ENCODE results near the gene PSMA5.

Gene PSMA5

DNA sequence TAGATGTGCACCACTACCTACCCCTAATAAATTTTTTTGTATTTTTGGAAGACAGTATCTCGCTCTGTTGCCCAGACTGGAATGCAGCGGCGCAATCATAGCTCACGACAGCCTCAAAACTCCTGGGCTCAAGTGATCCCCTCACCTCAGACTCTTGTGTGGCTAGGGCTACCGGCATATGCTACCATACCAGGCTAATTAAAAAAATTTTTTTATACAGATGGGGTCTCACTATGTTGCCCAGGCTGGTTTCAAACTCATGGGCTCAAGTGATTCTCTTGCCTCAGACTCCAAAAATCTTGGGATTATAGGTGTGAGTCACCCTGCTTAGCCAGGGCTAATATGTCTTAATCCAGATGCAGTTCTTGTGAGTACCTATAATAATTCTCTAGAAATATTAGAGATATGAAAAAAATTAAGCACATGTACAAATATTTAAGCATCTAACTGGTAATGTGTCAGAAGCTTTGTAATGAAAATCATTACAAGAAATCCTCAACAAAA is 38.0 kb downstream of the PSMA5 start:
- H3K4me1 ChIP-seq (ENCODE audit: low read depth, poor library complexity, severe bottlenecking), result peaks cover 46% of the 10 kb centered on the region
- no peak overlapping the region for H2AFZ ChIP-seq (ENCODE audit: low read depth)
- H4K20me1 ChIP-seq (ENCODE audit: insufficient read depth), result no peaks in the 10 kb centered on the region; the same call in 1 of the 2 replicates
- TF ChIP-seq, protein P1, sequence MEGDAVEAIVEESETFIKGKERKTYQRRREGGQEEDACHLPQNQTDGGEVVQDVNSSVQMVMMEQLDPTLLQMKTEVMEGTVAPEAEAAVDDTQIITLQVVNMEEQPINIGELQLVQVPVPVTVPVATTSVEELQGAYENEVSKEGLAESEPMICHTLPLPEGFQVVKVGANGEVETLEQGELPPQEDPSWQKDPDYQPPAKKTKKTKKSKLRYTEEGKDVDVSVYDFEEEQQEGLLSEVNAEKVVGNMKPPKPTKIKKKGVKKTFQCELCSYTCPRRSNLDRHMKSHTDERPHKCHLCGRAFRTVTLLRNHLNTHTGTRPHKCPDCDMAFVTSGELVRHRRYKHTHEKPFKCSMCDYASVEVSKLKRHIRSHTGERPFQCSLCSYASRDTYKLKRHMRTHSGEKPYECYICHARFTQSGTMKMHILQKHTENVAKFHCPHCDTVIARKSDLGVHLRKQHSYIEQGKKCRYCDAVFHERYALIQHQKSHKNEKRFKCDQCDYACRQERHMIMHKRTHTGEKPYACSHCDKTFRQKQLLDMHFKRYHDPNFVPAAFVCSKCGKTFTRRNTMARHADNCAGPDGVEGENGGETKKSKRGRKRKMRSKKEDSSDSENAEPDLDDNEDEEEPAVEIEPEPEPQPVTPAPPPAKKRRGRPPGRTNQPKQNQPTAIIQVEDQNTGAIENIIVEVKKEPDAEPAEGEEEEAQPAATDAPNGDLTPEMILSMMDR (conservative IDR thresholded peaks at IDR 0.05; ENCODE audit: low read depth, low read length), result no peak
- no peak overlapping the region for H3K27ac ChIP-seq
- H3K4me2 ChIP-seq, result no peak overlapping the region
- peaks cover 6% of the 10 kb centered on the region; the same call in 1 of the 2 replicates for H3K79me2 ChIP-seq (ENCODE audit: insufficient read depth, low read depth)
- no peak overlapping the region for H3K4me3 ChIP-seq (IDR thresholded peaks at IDR 0.05; ENCODE audit: insufficient read depth, low read depth, low read length)
- no peaks in the 10 kb centered on the region for H3K27me3 ChIP-seq (ENCODE audit: insufficient read depth, low read depth)
- H3K9ac ChIP-seq, result no peak overlapping the region
- H3K36me3 ChIP-seq (ENCODE audit: insufficient read depth), result no peaks in the 10 kb centered on the region

DNA sequence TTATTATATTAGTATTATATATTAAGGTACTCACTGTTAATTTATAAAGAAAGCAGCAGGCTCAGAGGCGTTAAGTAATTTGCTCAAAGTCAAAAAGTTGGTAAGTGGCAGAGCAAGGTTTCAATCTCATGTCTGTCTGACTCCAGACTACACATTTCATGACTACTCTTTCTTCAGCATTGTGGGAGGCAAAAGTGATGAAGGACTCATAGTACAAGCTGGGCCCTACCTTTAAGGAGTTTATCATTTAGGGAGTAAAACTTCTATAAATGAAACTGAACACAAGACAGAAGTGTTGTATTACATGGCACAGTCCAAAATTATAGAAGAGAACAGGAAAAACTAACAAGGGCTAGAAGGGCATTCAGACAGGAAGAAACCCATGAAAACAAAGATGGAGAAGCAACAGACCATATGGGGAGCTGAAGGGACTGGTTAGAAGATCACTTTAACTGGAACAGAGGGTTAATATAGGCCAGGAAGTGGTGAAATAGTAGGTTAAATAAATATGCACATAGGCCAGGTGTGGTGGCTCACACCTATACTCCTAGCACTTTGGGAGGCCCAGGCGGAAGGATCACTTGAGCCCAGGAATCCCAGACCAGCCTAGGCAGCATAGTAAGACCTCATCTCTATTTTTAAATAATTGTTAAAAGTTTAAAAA is 40.1 kb downstream of the PSMA5 start:
- no peaks in the 10 kb centered on the region; the same call in 1 of the 2 replicates for H4K20me1 ChIP-seq (ENCODE audit: insufficient read depth)
- H3K4me3 ChIP-seq (IDR thresholded peaks at IDR 0.05; ENCODE audit: insufficient read depth, low read depth, low read length), result no peak overlapping the region
- peaks cover 34% of the 10 kb centered on the region for H3K4me1 ChIP-seq (ENCODE audit: low read depth, poor library complexity, severe bottlenecking)
- TF ChIP-seq, protein P1 (conservative IDR thresholded peaks at IDR 0.05; ENCODE audit: low read depth, low read length), result no peak
- no peak overlapping the region for H2AFZ ChIP-seq (ENCODE audit: low read depth)
- no peak overlapping the region for H3K9ac ChIP-seq
- H3K79me2 ChIP-seq (ENCODE audit: insufficient read depth, low read depth), result peaks cover 6% of the 10 kb centered on the region; the same call in 1 of the 2 replicates
- no peak overlapping the region for H3K27ac ChIP-seq
- no peak overlapping the region for H3K4me2 ChIP-seq
- no peaks in the 10 kb centered on the region for H3K27me3 ChIP-seq (ENCODE audit: insufficient read depth, low read depth)
- H3K36me3 ChIP-seq (ENCODE audit: insufficient read depth), result no peaks in the 10 kb centered on the region

GRCh38 chr1:109385417-109385816 is 40.8 kb downstream of the PSMA5 start:
- H3K36me3 ChIP-seq (ENCODE audit: insufficient read depth), result no peaks in the 10 kb centered on the region
- H3K4me1 ChIP-seq (ENCODE audit: low read depth, poor library complexity, severe bottlenecking), result peaks cover 27% of the 10 kb centered on the region
- TF ChIP-seq, protein P1 (conservative IDR thresholded peaks at IDR 0.05; ENCODE audit: low read depth, low read length), result no peak
- no peak overlapping the region for H2AFZ ChIP-seq (ENCODE audit: low read depth)
- no peaks in the 10 kb centered on the region for H3K27me3 ChIP-seq (ENCODE audit: insufficient read depth, low read depth)
- H4K20me1 ChIP-seq (ENCODE audit: insufficient read depth), result no peaks in the 10 kb centered on the region; the same call in 1 of the 2 replicates
- H3K79me2 ChIP-seq (ENCODE audit: insufficient read depth, low read depth), result no peaks in the 10 kb centered on the region; the same call in 1 of the 2 replicates
- H3K27ac ChIP-seq, result no peak overlapping the region
- H3K4me2 ChIP-seq, result no peak overlapping the region
- H3K9ac ChIP-seq, result no peak overlapping the region
- H3K4me3 ChIP-seq (IDR thresholded peaks at IDR 0.05; ENCODE audit: insufficient read depth, low read depth, low read length), result no peak overlapping the region

GRCh38 chr1:109383854-109384253 is 42.4 kb downstream of the PSMA5 start:
- TF ChIP-seq, protein P1 (conservative IDR thresholded peaks at IDR 0.05; ENCODE audit: low read depth, low read length), result no peak
- no peaks in the 10 kb centered on the region for H3K79me2 ChIP-seq (ENCODE audit: insufficient read depth, low read depth)
- H3K4me3 ChIP-seq (IDR thresholded peaks at IDR 0.05; ENCODE audit: insufficient read depth, low read depth, low read length), result no peak overlapping the region
- H3K27me3 ChIP-seq (ENCODE audit: insufficient read depth, low read depth), result no peaks in the 10 kb centered on the region
- no peak overlapping the region for H3K4me2 ChIP-seq
- no peaks in the 10 kb centered on the region; the same call in 1 of the 2 replicates for H4K20me1 ChIP-seq (ENCODE audit: insufficient read depth)
- H3K36me3 ChIP-seq (ENCODE audit: insufficient read depth), result no peaks in the 10 kb centered on the region
- H3K4me1 ChIP-seq (ENCODE audit: low read depth, poor library complexity, severe bottlenecking), result peaks cover 21% of the 10 kb centered on the region
- H3K27ac ChIP-seq, result no peak overlapping the region
- no peak overlapping the region for H2AFZ ChIP-seq (ENCODE audit: low read depth)
- H3K9ac ChIP-seq, result no peak overlapping the region

Measured in KMS-11 (cell line).